H9 (cell line): ENCODE results near the gene SGCD. TPM values are rescaled to one million over a fixed set of nuclear protein-coding genes. Genes with fewer than 3 reads are reported as not detected.

Experiments
- DNase-seq: peaks from one replicate; pipeline ENCODE4 v3.0.0-alpha.2; 2017
- H2AFZ ChIP-seq: one replicate; pipeline ENCODE4 v1.6.1; 2013; ENCODE audit warnings: mild to moderate bottlenecking, low read length, control low read depth, moderate library complexity
- H2AK5ac ChIP-seq: 2 replicates; pipeline ENCODE4 v1.6.1; 2013; ENCODE audit warnings: low read length, control low read depth, mixed read lengths; ENCODE audit not compliant: insufficient read length
- H2BK120ac ChIP-seq: one replicate; pipeline ENCODE4 v1.6.1; 2013; ENCODE audit warnings: low read depth, mild to moderate bottlenecking, low read length, control low read depth, inconsistent platforms; ENCODE audit not compliant: poor library complexity, severe bottlenecking
- H2BK12ac ChIP-seq: 2 replicates; pipeline ENCODE4 v1.6.1; 2013; ENCODE audit warnings: low read length, control low read depth, mixed read lengths, low read depth; ENCODE audit not compliant: insufficient read length
- H2BK15ac ChIP-seq: 2 replicates; pipeline ENCODE4 v1.6.1; 2013; ENCODE audit warnings: low read depth, low read length, control low read depth
- H2BK20ac ChIP-seq: one replicate; pipeline ENCODE4 v1.6.1; 2013; ENCODE audit warnings: low read depth, mild to moderate bottlenecking, low read length, control low read depth, inconsistent platforms; ENCODE audit not compliant: poor library complexity, severe bottlenecking
- H2BK5ac ChIP-seq: 2 replicates; pipeline ENCODE4 v1.6.1; 2013; ENCODE audit warnings: low read length, control low read depth, mixed read lengths; ENCODE audit not compliant: insufficient read length
- H3K14ac ChIP-seq: 2 replicates; pipeline ENCODE4 v1.6.1; 2013; ENCODE audit warnings: low read length, control low read depth; ENCODE audit not compliant: insufficient read depth
- H3K18ac ChIP-seq: 2 replicates; pipeline ENCODE4 v1.6.1; 2013; ENCODE audit warnings: low read depth, mild to moderate bottlenecking, mixed read lengths, low read length, control low read depth; ENCODE audit not compliant: insufficient read length
- H3K23ac ChIP-seq: 2 replicates; pipeline ENCODE4 v1.6.1; 2013; ENCODE audit warnings: low read length, control low read depth, mixed read lengths, low read depth; ENCODE audit not compliant: insufficient read length
- H3K23me2 ChIP-seq: 2 replicates; pipeline ENCODE4 v1.6.1; 2013; ENCODE audit warnings: low read depth, mild to moderate bottlenecking, mixed read lengths, low read length, control low read depth; ENCODE audit not compliant: insufficient read length, poor library complexity, severe bottlenecking
- H3K27ac ChIP-seq: 2 replicates; pipeline ENCODE4 v1.5.1; 2013; ENCODE audit warnings: low read length, control low read depth, mixed read lengths, low read depth; ENCODE audit not compliant: insufficient read length
- H3K27me3 ChIP-seq: 2 replicates; pipeline ENCODE4 v1.6.1; 2013; ENCODE audit warnings: low read length, control low read depth, inconsistent platforms; ENCODE audit not compliant: insufficient read depth
- H3K4ac ChIP-seq: 2 replicates; pipeline ENCODE4 v1.6.1; 2013; ENCODE audit warnings: low read depth, mild to moderate bottlenecking, control low read depth, inconsistent platforms, low read length, moderate library complexity
- H3K4me1 ChIP-seq: 2 replicates; pipeline ENCODE4 v1.6.1; 2013; ENCODE audit warnings: low read length, control low read depth, inconsistent platforms; ENCODE audit not compliant: insufficient read depth
- H3K4me2 ChIP-seq: 2 replicates; pipeline ENCODE4 v1.6.1; 2013; ENCODE audit warnings: low read length, control low read depth, mixed read lengths; ENCODE audit not compliant: insufficient read length, insufficient read depth
- H3K56ac ChIP-seq: 2 replicates; pipeline ENCODE4 v1.6.1; 2013; ENCODE audit warnings: low read depth, mild to moderate bottlenecking, mixed read lengths, low read length, control low read depth; ENCODE audit not compliant: insufficient read length
- H3K79me1 ChIP-seq: 2 replicates; pipeline ENCODE4 v1.6.1; 2013; ENCODE audit warnings: low read depth, mild to moderate bottlenecking, moderate library complexity, low read length, control low read depth, inconsistent platforms; ENCODE audit not compliant: insufficient read depth, poor library complexity, severe bottlenecking
- H3K79me2 ChIP-seq: 2 replicates; pipeline ENCODE4 v1.6.1; 2013; ENCODE audit warnings: low read length, control low read depth, inconsistent platforms; ENCODE audit not compliant: insufficient read depth
- H3K9ac ChIP-seq: 2 replicates; pipeline ENCODE4 v1.6.1; 2013; ENCODE audit warnings: low read length, control low read depth, mixed read lengths; ENCODE audit not compliant: insufficient read length; ENCODE audit errors: extremely low read depth
- H3K9me3 ChIP-seq: one replicate; pipeline ENCODE4 v1.6.1; 2013; ENCODE audit warnings: low read depth, low read length, inconsistent platforms; ENCODE audit not compliant: control insufficient read depth
- H3T11ph ChIP-seq: one replicate; pipeline ENCODE4 v1.6.1; 2013; ENCODE audit warnings: mild to moderate bottlenecking, low read length, control low read depth, inconsistent platforms
- H4K20me1 ChIP-seq: one replicate; pipeline ENCODE4 v1.6.1; 2013; ENCODE audit not compliant: control insufficient read depth, insufficient read length, insufficient read depth
- H4K5ac ChIP-seq: 2 replicates; pipeline ENCODE4 v1.6.1; 2013; ENCODE audit warnings: low read depth, mild to moderate bottlenecking, mixed read lengths, low read length, control low read depth; ENCODE audit not compliant: insufficient read length
- H4K8ac ChIP-seq: replicated peaks from 2 replicates; pipeline ENCODE4 v1.6.1; 2013; ENCODE audit warnings: low read length, control low read depth, mixed read lengths, low read depth; ENCODE audit not compliant: insufficient read length
- H4K91ac ChIP-seq: 2 replicates; pipeline ENCODE4 v1.6.1; 2013; ENCODE audit warnings: low read depth, mild to moderate bottlenecking, moderate library complexity, mixed read lengths, low read length, control low read depth; ENCODE audit not compliant: insufficient read length
- H3K27ac Mint-ChIP-seq, 3 experiments: 2 replicates in 2 of 3; 3 replicates in 1 of 3; pipeline ENCODE4 v1.8.0; 2020 to 2021; ENCODE audit warnings: mixed read lengths in 3 of 3, mild to moderate bottlenecking in 1 of 3, moderate library complexity in 1 of 3
- H3K27me3 Mint-ChIP-seq: 2 replicates; pipeline ENCODE4 v1.8.0; 2021; ENCODE audit warnings: low read depth, mild to moderate bottlenecking, moderate library complexity, mixed read lengths
- H3K36me3 Mint-ChIP-seq, 3 experiments: 2 replicates in 2 of 3; 3 replicates in 1 of 3; pipeline ENCODE4 v1.8.0; 2020 to 2021; ENCODE audit warnings: low read depth in 3 of 3, mixed read lengths in 3 of 3; ENCODE audit not compliant: insufficient read depth in 1 of 3
- H3K4me1 Mint-ChIP-seq, 2 experiments: 2 replicates each; pipeline ENCODE4 v1.8.0; 2020; ENCODE audit warnings: mixed read lengths in 2 of 2
- H3K4me3 Mint-ChIP-seq, 2 experiments: 2 replicates in 1 of 2; 3 replicates in 1 of 2; pipeline ENCODE4 v1.8.0; 2020 to 2021; ENCODE audit warnings: mild to moderate bottlenecking in 2 of 2, mixed read lengths in 2 of 2, moderate library complexity in 1 of 2
- H3K9me3 Mint-ChIP-seq, 2 experiments: 2 replicates in 1 of 2; 3 replicates in 1 of 2; pipeline ENCODE4 v1.8.0; 2020; ENCODE audit warnings: mild to moderate bottlenecking in 2 of 2, mixed read lengths in 2 of 2, moderate library complexity in 1 of 2
- total RNA-seq: library from RNA; stranded (reverse); gene quantifications from 2 replicates; pipeline ENCODE4 v1.2.1, GENCODE V29; 2021
- TF ChIP-seq, protein P1 (sequence below): fragments of 200-600 bp; sonication (generic); conservative IDR thresholded peaks from 3 replicates; pipeline ENCODE4 v1.8.0; 2021; ENCODE audit warnings: antibody characterized with exemption, mild to moderate bottlenecking

The SGCD gene
- total RNA-seq, 1 experiment from 2014 or later, result 0.11 TPM

- no peak overlapping the region for H2AK5ac ChIP-seq
- no peak for DNase-seq
These were observed 435.8 kb downstream of the SGCD start for GRCh38 chr5:156762771-156763170.

More at GRCh38 chr5:156762771-156763170, 435.8 kb downstream of the SGCD start:
- Histone ChIP-seq H3K23ac (no peak overlapping the region), H4K91ac (no peak overlapping the region), H3K18ac (no peak overlapping the region), H2AFZ (no peak overlapping the region), H3K4me1 (no peaks in the 10 kb centered on the region), H3K79me2 (no peaks in the 10 kb centered on the region), H3K79me1 (no peaks in the 10 kb centered on the region), H3K23me2 (no peaks in the 10 kb centered on the region), H2BK12ac (no peak overlapping the region), H3T11ph (no peak overlapping the region), H3K27me3 (no peaks in the 10 kb centered on the region), H3K27ac (no peak overlapping the region), H2BK120ac (no peak overlapping the region), H4K5ac (no peak overlapping the region), H2BK15ac (no peak overlapping the region), H3K4ac (no peak overlapping the region), H3K14ac (no peak overlapping the region), H2BK5ac (no peak overlapping the region), H4K20me1 (no peaks in the 10 kb centered on the region), H2BK20ac (no peak overlapping the region), H3K56ac (no peak overlapping the region), H4K8ac (no peak overlapping the region), H3K4me2 (no peak overlapping the region), H3K9me3 (no peaks in the 10 kb centered on the region), H3K9ac (no peak overlapping the region)
- Mint-ChIP-seq H3K27ac (no peak overlapping the region), H3K4me1 (peaks cover 18 to 28% of the 10 kb centered on the region in 2 experiments), H3K36me3 (no peaks in the 10 kb centered on the region), H3K4me3 (no peak overlapping the region), H3K27me3 (no peaks in the 10 kb centered on the region), H3K9me3 (no peaks in the 10 kb centered on the region)
- TF ChIP-seq, protein P1, sequence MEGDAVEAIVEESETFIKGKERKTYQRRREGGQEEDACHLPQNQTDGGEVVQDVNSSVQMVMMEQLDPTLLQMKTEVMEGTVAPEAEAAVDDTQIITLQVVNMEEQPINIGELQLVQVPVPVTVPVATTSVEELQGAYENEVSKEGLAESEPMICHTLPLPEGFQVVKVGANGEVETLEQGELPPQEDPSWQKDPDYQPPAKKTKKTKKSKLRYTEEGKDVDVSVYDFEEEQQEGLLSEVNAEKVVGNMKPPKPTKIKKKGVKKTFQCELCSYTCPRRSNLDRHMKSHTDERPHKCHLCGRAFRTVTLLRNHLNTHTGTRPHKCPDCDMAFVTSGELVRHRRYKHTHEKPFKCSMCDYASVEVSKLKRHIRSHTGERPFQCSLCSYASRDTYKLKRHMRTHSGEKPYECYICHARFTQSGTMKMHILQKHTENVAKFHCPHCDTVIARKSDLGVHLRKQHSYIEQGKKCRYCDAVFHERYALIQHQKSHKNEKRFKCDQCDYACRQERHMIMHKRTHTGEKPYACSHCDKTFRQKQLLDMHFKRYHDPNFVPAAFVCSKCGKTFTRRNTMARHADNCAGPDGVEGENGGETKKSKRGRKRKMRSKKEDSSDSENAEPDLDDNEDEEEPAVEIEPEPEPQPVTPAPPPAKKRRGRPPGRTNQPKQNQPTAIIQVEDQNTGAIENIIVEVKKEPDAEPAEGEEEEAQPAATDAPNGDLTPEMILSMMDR, result no peak
